Measurements from ENCODE around the gene CD47.

The CD47 gene

DNA sequence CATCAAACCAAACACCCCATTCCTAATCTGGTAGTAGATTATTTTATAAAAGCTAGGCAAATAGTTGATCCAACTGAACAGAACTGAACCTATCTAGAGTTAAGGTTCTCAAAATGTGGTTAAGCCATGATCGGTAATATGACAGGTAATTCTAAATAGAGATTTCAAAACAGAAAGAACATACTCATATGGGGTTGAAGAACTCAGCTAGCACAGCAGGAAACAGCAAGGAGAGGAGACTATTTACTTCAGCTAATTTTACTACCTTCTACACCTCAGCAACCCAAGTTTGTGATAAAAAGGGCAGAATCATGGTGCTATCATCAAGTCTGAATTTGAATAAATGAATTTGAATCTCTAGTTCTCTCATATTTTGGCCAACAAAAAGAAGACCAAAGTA, 11.8 kb downstream of the CD47 start:
- no peak overlapping the region for H3K27ac ChIP-seq (replicated peaks)

DNA sequence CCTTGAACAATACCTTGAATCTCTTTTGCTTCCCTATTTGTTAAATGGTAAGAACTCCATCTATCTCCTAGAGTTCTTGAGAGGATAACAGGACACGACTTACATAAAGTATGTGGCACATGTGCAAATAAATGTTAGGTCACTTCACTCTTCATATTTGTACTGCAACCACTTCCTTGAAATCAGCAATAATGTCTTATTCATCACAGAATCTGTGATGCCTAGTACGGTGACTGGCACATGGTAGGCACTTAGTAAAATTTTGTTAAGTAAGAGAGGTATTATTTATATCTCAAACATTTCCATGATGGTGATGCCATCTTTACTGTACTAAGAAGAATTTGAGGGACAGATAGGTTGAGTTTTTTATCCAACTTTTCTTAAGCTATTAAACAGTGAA, 14.3 kb downstream of the CD47 start:
- H3K4me3 ChIP-seq (replicated peaks; ENCODE audit: insufficient read depth, low read length), result no peak overlapping the region
- TF ChIP-seq, protein P1, sequence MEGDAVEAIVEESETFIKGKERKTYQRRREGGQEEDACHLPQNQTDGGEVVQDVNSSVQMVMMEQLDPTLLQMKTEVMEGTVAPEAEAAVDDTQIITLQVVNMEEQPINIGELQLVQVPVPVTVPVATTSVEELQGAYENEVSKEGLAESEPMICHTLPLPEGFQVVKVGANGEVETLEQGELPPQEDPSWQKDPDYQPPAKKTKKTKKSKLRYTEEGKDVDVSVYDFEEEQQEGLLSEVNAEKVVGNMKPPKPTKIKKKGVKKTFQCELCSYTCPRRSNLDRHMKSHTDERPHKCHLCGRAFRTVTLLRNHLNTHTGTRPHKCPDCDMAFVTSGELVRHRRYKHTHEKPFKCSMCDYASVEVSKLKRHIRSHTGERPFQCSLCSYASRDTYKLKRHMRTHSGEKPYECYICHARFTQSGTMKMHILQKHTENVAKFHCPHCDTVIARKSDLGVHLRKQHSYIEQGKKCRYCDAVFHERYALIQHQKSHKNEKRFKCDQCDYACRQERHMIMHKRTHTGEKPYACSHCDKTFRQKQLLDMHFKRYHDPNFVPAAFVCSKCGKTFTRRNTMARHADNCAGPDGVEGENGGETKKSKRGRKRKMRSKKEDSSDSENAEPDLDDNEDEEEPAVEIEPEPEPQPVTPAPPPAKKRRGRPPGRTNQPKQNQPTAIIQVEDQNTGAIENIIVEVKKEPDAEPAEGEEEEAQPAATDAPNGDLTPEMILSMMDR (IDR thresholded peaks at IDR 0.05; ENCODE audit: insufficient read depth, low read length), result no peak
- DNase-seq (ENCODE audit: low read depth in 1 of 2, low spot score in 1 of 2), result no peak
- no peak overlapping the region for H3K27ac ChIP-seq (replicated peaks)
- H3K27me3 ChIP-seq (ENCODE audit: insufficient read depth, poor library complexity, severe bottlenecking), result no peaks in the 10 kb centered on the region

More for the DNA sequence above, 11.8 kb downstream of the CD47 start:
- Histone ChIP-seq H3K27me3 (ENCODE audit: insufficient read depth, poor library complexity, severe bottlenecking) (no peaks in the 10 kb centered on the region), H3K4me3 (replicated peaks; ENCODE audit: insufficient read depth, low read length) (no peak overlapping the region)
- DNase-seq (ENCODE audit: low read depth in 1 of 2, low spot score in 1 of 2), result no peak
- TF ChIP-seq POLR2AphosphoS5 (IDR thresholded peaks at IDR 0.05; ENCODE audit: low read depth) (no peak), GABPA (IDR thresholded peaks at IDR 0.05; ENCODE audit: low read depth) (no peak), SPI1 (IDR thresholded peaks at IDR 0.05; ENCODE audit: borderline replicate concordance, low read depth) (no peak)
- TF ChIP-seq, protein P1 (IDR thresholded peaks at IDR 0.05; ENCODE audit: insufficient read depth, low read length), result no peak
- TF ChIP-seq, protein P2, sequence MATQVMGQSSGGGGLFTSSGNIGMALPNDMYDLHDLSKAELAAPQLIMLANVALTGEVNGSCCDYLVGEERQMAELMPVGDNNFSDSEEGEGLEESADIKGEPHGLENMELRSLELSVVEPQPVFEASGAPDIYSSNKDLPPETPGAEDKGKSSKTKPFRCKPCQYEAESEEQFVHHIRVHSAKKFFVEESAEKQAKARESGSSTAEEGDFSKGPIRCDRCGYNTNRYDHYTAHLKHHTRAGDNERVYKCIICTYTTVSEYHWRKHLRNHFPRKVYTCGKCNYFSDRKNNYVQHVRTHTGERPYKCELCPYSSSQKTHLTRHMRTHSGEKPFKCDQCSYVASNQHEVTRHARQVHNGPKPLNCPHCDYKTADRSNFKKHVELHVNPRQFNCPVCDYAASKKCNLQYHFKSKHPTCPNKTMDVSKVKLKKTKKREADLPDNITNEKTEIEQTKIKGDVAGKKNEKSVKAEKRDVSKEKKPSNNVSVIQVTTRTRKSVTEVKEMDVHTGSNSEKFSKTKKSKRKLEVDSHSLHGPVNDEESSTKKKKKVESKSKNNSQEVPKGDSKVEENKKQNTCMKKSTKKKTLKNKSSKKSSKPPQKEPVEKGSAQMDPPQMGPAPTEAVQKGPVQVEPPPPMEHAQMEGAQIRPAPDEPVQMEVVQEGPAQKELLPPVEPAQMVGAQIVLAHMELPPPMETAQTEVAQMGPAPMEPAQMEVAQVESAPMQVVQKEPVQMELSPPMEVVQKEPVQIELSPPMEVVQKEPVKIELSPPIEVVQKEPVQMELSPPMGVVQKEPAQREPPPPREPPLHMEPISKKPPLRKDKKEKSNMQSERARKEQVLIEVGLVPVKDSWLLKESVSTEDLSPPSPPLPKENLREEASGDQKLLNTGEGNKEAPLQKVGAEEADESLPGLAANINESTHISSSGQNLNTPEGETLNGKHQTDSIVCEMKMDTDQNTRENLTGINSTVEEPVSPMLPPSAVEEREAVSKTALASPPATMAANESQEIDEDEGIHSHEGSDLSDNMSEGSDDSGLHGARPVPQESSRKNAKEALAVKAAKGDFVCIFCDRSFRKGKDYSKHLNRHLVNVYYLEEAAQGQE (IDR thresholded peaks at IDR 0.05; ENCODE audit: insufficient replicate concordance, low read depth), result no peak

- Histone ChIP-seq H3K27ac (replicated peaks) (no peak overlapping the region), H3K4me3 (replicated peaks; ENCODE audit: insufficient read depth, low read length) (no peak overlapping the region), H3K27me3 (ENCODE audit: insufficient read depth, poor library complexity, severe bottlenecking) (no peaks in the 10 kb centered on the region)
- no peak for TF ChIP-seq POLR2AphosphoS5 (IDR thresholded peaks at IDR 0.05; ENCODE audit: low read depth)
- TF ChIP-seq, protein P2 (IDR thresholded peaks at IDR 0.05; ENCODE audit: insufficient replicate concordance, low read depth), result no peak
- TF ChIP-seq, protein P1 (IDR thresholded peaks at IDR 0.05; ENCODE audit: insufficient read depth, low read length), result no peak
- no peak for TF ChIP-seq GABPA (IDR thresholded peaks at IDR 0.05; ENCODE audit: low read depth)
- no peak for TF ChIP-seq SPI1 (IDR thresholded peaks at IDR 0.05; ENCODE audit: borderline replicate concordance, low read depth)
- no peak for DNase-seq (ENCODE audit: low read depth in 1 of 2, low spot score in 1 of 2)
Measured at GRCh38 chr3:108073764-108074431, 16.9 kb downstream of the CD47 start.

DNA sequence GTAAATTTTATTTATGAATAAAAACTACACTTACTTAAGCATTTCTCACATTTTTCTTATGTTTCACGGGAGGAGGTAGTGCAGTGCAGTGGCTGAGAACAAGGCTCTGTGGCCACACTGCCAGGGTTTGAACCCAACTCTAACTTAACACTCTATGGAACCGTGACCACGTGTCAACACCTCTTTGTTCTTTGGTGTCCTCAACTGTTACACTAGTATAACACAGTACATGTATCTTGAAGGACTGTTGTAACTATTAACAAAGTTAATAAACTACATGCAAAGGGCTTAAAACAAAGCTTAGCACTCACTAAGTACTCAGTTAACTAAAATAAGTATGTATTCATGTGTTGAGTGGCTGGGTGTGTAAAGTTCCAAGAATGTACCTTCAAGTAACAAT, 19.5 kb downstream of the CD47 start:
- Histone ChIP-seq H3K27ac (replicated peaks) (no peak overlapping the region), H3K4me3 (replicated peaks; ENCODE audit: insufficient read depth, low read length) (no peak overlapping the region), H3K27me3 (ENCODE audit: insufficient read depth, poor library complexity, severe bottlenecking) (no peaks in the 10 kb centered on the region)
- no peak for DNase-seq (ENCODE audit: low read depth in 1 of 2, low spot score in 1 of 2)
- TF ChIP-seq, protein P1 (IDR thresholded peaks at IDR 0.05; ENCODE audit: insufficient read depth, low read length), result no peak
- no peak for TF ChIP-seq GABPA (IDR thresholded peaks at IDR 0.05; ENCODE audit: low read depth)

Data from HL-60 (cell line).